Measurements from ENCODE around the gene NUBP1. TPM values are rescaled to one million over a fixed set of nuclear protein-coding genes. Genes with fewer than 3 reads are reported as not detected.

NUBP1 gene
- total RNA-seq, result 42.2 and 45.3 TPM in 2 replicates

DNA sequence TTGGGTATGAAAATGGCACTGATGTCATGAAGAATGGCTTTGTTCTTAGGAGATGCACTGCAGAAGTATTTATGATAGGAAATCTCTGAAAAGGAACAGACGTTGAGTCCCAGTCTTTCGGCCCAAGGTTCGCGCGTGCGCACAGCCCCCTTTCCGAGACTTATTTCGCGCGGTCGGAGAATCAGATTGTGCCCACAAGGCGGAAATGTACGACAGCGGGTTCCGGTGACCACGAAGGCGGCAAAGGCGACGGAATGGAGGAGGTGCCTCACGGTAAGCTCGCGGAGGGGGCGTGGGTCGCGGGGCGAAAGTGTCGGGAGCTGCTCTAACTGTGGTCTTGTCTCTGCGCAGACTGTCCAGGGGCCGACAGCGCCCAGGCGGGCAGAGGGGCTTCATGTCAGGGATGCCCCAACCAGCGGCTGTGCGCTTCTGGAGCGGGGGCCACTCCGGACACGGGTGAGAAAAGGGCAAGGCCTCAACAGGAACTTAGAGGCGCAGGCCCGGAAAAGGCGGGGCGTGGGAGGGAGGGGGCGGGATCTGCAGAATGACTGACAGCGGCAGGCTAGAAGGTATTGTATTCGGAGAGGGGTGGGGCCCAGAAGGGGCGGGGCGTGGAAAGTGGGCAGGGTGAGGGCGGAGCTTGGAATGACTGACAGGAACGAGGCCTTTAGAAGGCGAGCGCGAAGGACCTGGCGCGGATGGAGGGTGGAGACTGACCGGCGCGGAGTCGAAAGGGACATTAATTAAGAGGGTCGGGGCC, at the start of gene NUBP1:
Gene NUBP1, plus strand, starts transcription at position 233 of the 760 bp plus-strand sequence. Its CDS starts 22 bp downstream, at position 255.

DNA sequence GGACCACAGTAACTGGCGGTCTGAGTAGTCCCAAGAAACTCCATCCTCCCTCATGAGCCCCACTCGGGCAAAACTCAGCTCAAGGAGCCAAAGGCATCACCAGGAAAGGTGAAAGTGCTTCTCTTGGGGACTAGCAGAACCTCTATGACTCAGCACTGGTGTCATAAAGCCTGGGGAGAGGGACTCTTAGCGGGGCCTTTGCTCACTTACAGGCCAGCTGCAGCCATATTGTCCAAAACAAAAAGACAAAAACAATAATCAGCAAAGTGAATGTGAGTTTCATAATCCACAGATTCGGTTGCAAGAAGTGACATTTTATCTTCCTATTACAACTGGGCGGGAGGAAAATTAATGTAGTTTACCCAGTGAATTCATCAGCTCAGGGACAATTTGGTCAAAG, 48.8 kb upstream of the NUBP1 start, which contains the start of gene TEKT5:
Gene TEKT5, minus strand, starts transcription at position 101 of the 400 bp plus-strand sequence. Its CDS starts 57 bp downstream, at position 44.

DNA sequence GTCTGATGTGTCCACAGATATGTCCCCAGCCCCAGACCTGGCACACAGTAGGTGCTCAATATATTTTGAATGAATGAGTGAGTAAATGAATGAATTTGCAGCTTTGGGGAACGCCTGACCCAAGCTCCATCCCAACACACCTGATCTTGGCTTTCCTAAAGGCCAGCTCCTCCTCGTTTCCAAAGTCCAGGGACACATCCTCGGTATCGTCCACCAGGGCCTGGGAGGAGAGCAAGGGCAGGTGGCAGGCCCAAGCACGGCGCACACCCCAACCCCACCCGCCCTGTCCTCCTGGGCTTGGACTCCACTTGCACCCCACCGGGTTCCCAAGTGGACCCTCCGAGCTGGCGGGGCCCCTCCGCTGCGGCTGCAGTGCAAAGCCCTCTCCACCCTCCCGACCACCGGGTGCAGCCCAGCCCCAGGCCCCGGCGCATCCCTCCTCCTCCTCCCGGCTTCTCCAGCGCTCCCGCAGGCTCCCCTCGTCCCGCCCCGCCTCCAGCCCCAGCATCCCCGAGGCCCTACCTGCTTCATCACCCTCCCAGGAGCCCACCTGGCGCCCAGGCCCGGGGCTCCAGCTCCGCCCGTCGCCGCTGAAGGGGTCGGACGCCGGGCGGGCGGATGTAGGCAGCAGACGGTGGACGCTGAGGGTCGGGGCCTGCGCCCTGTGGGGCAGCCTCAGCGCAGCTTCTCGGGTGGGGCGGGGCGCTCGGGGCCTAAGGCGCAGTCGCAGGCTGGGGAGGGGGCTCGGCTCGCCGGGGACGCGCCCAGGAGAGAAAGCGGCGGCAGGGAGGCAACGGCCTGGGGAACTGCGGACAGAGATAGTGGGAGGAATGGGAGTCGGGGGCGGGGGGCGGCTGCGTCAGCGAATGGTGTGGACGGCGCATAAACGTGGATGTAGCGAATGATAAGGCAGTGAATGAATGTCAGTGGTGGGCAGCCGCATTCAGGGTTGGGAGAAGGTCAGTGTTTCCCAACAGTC, 74.6 kb downstream of the NUBP1 start, which contains the start of gene TVP23A:
Gene TVP23A, minus strand, starts transcription at position 832 of the 979 bp plus-strand sequence. Its CDS starts 301 bp downstream, at position 531.

Other genes starting within 250 kb of the NUBP1 start
- gene EMP2, start 163.2 kb upstream of the NUBP1 start, total RNA-seq, result 18.2 and 21.8 TPM in 2 replicates
- not detected in 2 replicates for gene TEKT5, start 48.9 kb upstream of the NUBP1 start, total RNA-seq
- gene TVP23A, start 75.0 kb downstream of the NUBP1 start, total RNA-seq, result not detected in 2 replicates
- not detected in 2 replicates for gene CIITA, start 133.4 kb downstream of the NUBP1 start, total RNA-seq
- gene DEXI, start 198.6 kb downstream of the NUBP1 start, total RNA-seq, result 96.0 and 97.5 TPM in 2 replicates
- gene CLEC16A, start 200.7 kb downstream of the NUBP1 start, total RNA-seq, result 14.2 and 15.9 TPM in 2 replicates

All from myometrial cell (primary cell).